Limb (tissue), 2 donors: ENCODE measurements around the gene HRH3.

Experiments
- DNase-seq, 2 donors: peaks; one replicate each; pipeline ENCODE4 v3.0.0-alpha.2; 2016; ENCODE audit errors: extremely low spot score in 2 of 2

The HRH3 gene

GRCh38 chr20:62181808-62182207 is 38.3 kb downstream of the HRH3 start:
- no peak for DNase-seq

GRCh38 chr20:62179162-62179504 is 40.9 kb downstream of the HRH3 start:
- no peak for DNase-seq

GRCh38 chr20:62178316-62179161 is 41.5 kb downstream of the HRH3 start:
- DNase-seq = no peak

- DNase-seq = no peak
Observed at GRCh38 chr20:62177307-62177706, 42.8 kb downstream of the HRH3 start.

- no peak for DNase-seq
Observed at GRCh38 chr20:62176866-62177265, 43.2 kb downstream of the HRH3 start.

GRCh38 chr20:62175711-62176110 is 44.4 kb downstream of the HRH3 start:
- DNase-seq = no peak

- DNase-seq = no peak
Observed at GRCh38 chr20:62174870-62175624, 45.0 kb downstream of the HRH3 start.

GRCh38 chr20:62174021-62174804 is 45.9 kb downstream of the HRH3 start:
- DNase-seq = no peak

GRCh38 chr20:62172666-62173065 is 47.4 kb downstream of the HRH3 start:
- DNase-seq = no peak

- DNase-seq = no peak
Observed at GRCh38 chr20:62171245-62171644, 48.8 kb downstream of the HRH3 start.

GRCh38 chr20:62170536-62170935 is 49.5 kb downstream of the HRH3 start:
- no peak for DNase-seq

- DNase-seq = no peak
Observed at GRCh38 chr20:62168890-62169435, 51.1 kb downstream of the HRH3 start.

GRCh38 chr20:62168061-62168460 is 52.0 kb downstream of the HRH3 start:
- no peak for DNase-seq

GRCh38 chr20:62167474-62167873 is 52.6 kb downstream of the HRH3 start:
- DNase-seq = no peak

GRCh38 chr20:62165762-62166399 is 54.2 kb downstream of the HRH3 start:
- DNase-seq = no peak
